Adrenal gland (tissue), 5 donors: ENCODE measurements around the gene C2orf42.

Source experiments
- POLR2A ChIP-seq, 2 donors: fragments of 450-650 bp; IDR thresholded peaks; one replicate each; pipeline ENCODE4 v1.6.1; 2017; ENCODE audit warnings: antibody characterized with exemption in 2 of 2, mild to moderate bottlenecking in 2 of 2, moderate library complexity in 1 of 2
- TF ChIP-seq, protein P1 (sequence below), 6 experiments: fragments of 450-650 bp in 4 of 6; fragments of 200-600 bp in 2 of 6; sonication (generic) in 1 of 6; IDR thresholded peaks; 1 replicate in 5 of 6; 2 replicates in 1 of 6; pipeline versions ENCODE4 v1.5.1 to v1.8.0; 2016 to 2021; ENCODE audit warnings: antibody characterized with exemption in 6 of 6, mild to moderate bottlenecking in 2 of 6, moderate library complexity in 1 of 6
- donor health status: DM: no; HTN: no; CAD: no.

DNA sequence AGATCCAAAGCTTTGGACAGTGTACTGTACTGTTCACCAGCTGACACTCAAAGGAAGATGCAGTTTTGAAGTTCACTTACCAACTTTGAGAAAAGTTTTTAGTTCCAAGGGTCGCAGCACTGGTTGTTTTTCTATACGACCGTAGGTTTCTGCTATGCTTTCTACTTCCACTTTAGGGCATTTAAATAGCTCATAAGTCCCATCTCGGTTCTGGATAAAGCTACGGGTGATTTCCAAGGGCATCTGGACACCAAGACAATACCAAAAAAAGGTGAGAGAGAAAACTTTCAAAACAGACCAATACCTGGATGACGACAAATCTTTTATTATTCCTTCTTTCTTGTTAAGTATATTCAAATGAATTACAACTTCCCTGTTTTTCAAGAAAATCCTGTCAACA lies 30.3 kb downstream of the C2orf42 start:
- TF ChIP-seq, protein P1, sequence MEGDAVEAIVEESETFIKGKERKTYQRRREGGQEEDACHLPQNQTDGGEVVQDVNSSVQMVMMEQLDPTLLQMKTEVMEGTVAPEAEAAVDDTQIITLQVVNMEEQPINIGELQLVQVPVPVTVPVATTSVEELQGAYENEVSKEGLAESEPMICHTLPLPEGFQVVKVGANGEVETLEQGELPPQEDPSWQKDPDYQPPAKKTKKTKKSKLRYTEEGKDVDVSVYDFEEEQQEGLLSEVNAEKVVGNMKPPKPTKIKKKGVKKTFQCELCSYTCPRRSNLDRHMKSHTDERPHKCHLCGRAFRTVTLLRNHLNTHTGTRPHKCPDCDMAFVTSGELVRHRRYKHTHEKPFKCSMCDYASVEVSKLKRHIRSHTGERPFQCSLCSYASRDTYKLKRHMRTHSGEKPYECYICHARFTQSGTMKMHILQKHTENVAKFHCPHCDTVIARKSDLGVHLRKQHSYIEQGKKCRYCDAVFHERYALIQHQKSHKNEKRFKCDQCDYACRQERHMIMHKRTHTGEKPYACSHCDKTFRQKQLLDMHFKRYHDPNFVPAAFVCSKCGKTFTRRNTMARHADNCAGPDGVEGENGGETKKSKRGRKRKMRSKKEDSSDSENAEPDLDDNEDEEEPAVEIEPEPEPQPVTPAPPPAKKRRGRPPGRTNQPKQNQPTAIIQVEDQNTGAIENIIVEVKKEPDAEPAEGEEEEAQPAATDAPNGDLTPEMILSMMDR (IDR thresholded peaks at IDR 0.05) = no peak
- no peak for TF ChIP-seq POLR2A (IDR thresholded peaks at IDR 0.05)
